IMR-90 (cell line): ENCODE measurements around the gene GAPVD1. TPM values are rescaled to one million over a fixed set of nuclear protein-coding genes. Genes with fewer than 3 reads are reported as not detected.
A peak's percentile ranks its signal among the peaks of the same experiment; 100 is the strongest.

Source experiments
- ATAC-seq: fragments of 200-7000 bp; cut with Tn5 transposase; 2 replicates; pipeline ENCODE4 v1.9.1; 2020; ENCODE audit warnings: low read depth, mild to moderate bottlenecking, moderate library complexity
- BruUV-seq: library from RNA; stranded (reverse); fragments of 400-500 nt; replicated peaks from 2 replicates; lab custom pipeline; 2021; lab: Mats Ljungman, UMichigan
- CTCF ChIA-PET: fragments of 300-600 bp; formaldehyde crosslinking; extraction: SDS; loops from one replicate; lab custom pipeline; 2021; ENCODE audit warnings: antibody characterized with exemption; lab: Yijun Ruan, JAX
- POLR2A ChIA-PET: fragments of 300-600 bp; sonication (Branson Sonifier 250); formaldehyde crosslinking; loops from one replicate; lab custom pipeline; 2022; ENCODE audit warnings: antibody characterized with exemption; ENCODE audit not compliant: unreplicated experiment; lab: Charles Lee
- DNase-seq: peaks from one replicate; pipeline ENCODE4 v3.0.0; 2013
- H2AFZ ChIP-seq: replicated peaks from 2 replicates; pipeline ENCODE3; 2013; ENCODE audit warnings: low read length, mild to moderate bottlenecking; ENCODE audit not compliant: poor library complexity
- H2AK5ac ChIP-seq: 2 replicates; pipeline ENCODE4 v1.6.1; 2013; ENCODE audit warnings: low read depth, low read length, inconsistent platforms
- H2AK9ac ChIP-seq: replicated peaks from 2 replicates; pipeline ENCODE3; 2013; ENCODE audit warnings: mild to moderate bottlenecking, low read depth, low read length, moderate library complexity; ENCODE audit not compliant: poor library complexity
- H2BK120ac ChIP-seq: 2 replicates; pipeline ENCODE4 v1.6.1; 2013; ENCODE audit warnings: low read depth, low read length, inconsistent platforms
- H2BK15ac ChIP-seq: 3 replicates; pipeline ENCODE4 v1.6.1; 2013; ENCODE audit warnings: low read depth, low read length, inconsistent platforms
- H2BK20ac ChIP-seq: 2 replicates; pipeline ENCODE4 v1.6.1; 2013; ENCODE audit warnings: low read depth, mild to moderate bottlenecking, inconsistent platforms, low read length, moderate library complexity
- H2BK5ac ChIP-seq: 2 replicates; pipeline ENCODE4 v1.6.1; 2013; ENCODE audit warnings: mild to moderate bottlenecking, low read depth, low read length, inconsistent platforms; ENCODE audit not compliant: poor library complexity, severe bottlenecking
- H3K14ac ChIP-seq: replicated peaks from 2 replicates; pipeline ENCODE4 v1.6.1; 2013; ENCODE audit warnings: low read depth, low read length, inconsistent platforms
- H3K18ac ChIP-seq: 2 replicates; pipeline ENCODE4 v1.6.1; 2013; ENCODE audit warnings: low read depth, low read length, control low read depth
- H3K23ac ChIP-seq: 2 replicates; pipeline ENCODE4 v1.6.1; 2013; ENCODE audit warnings: low read depth, low read length, inconsistent platforms
- H3K27ac ChIP-seq: 2 replicates; pipeline ENCODE4 v1.5.1; 2013; ENCODE audit warnings: mild to moderate bottlenecking, control low read depth, low read length; ENCODE audit not compliant: insufficient read depth
- H3K27me3 ChIP-seq: 2 replicates; pipeline ENCODE4 v1.6.1; 2013; ENCODE audit warnings: low read length; ENCODE audit not compliant: control insufficient read depth, insufficient read depth
- H3K36me3 ChIP-seq: 2 replicates; pipeline ENCODE4 v1.6.1; 2013; ENCODE audit warnings: low read length, mixed read lengths; ENCODE audit not compliant: control insufficient read depth, insufficient read depth
- H3K4ac ChIP-seq: 2 replicates; pipeline ENCODE4 v1.6.1; 2013; ENCODE audit warnings: low read depth, low read length, inconsistent platforms
- H3K4me1 ChIP-seq: 2 replicates; pipeline ENCODE4 v1.6.1; 2013; ENCODE audit warnings: low read length, mixed read lengths; ENCODE audit not compliant: control insufficient read depth, insufficient read depth
- H3K4me2 ChIP-seq: 2 replicates; pipeline ENCODE4 v1.6.1; 2013; ENCODE audit warnings: low read depth, mild to moderate bottlenecking, control low read depth, low read length, moderate library complexity
- H3K4me3 ChIP-seq: 2 replicates; pipeline ENCODE4 v1.5.1; 2013; ENCODE audit warnings: low read depth, mild to moderate bottlenecking, control low read depth, low read length, moderate library complexity; ENCODE audit not compliant: insufficient read depth
- H3K56ac ChIP-seq: 2 replicates; pipeline ENCODE4 v1.6.1; 2013; ENCODE audit warnings: low read length, inconsistent platforms; ENCODE audit not compliant: insufficient read depth; ENCODE audit errors: extremely low read depth
- H3K79me1 ChIP-seq, 2 experiments: 2 replicates each; pipeline ENCODE4 v1.6.1; 2013; ENCODE audit warnings: low read length in 2 of 2, inconsistent platforms in 1 of 2, low read depth in 1 of 2
- H3K9ac ChIP-seq: 2 replicates; pipeline ENCODE4 v1.6.1; 2013; ENCODE audit warnings: low read depth, low read length, control low read depth
- H3K9me1 ChIP-seq: 2 replicates; pipeline ENCODE4 v1.6.1; 2013; ENCODE audit warnings: low read length, inconsistent platforms; ENCODE audit not compliant: insufficient read depth
- H3K9me3 ChIP-seq: 2 replicates; pipeline ENCODE4 v1.6.1; 2013; ENCODE audit warnings: low read length; ENCODE audit not compliant: control insufficient read depth, insufficient read depth
- H4K20me1 ChIP-seq: 2 replicates; pipeline ENCODE4 v1.6.1; 2013; ENCODE audit warnings: low read length, inconsistent platforms; ENCODE audit not compliant: insufficient read depth
- H4K5ac ChIP-seq: 2 replicates; pipeline ENCODE4 v1.6.1; 2013; ENCODE audit warnings: mild to moderate bottlenecking, low read depth, low read length, control low read depth
- H4K8ac ChIP-seq, 2 experiments: 2 replicates each; pipeline ENCODE4 v1.6.1; 2013; ENCODE audit warnings: low read depth in 2 of 2, low read length in 2 of 2, control low read depth in 1 of 2, inconsistent platforms in 1 of 2
- H4K91ac ChIP-seq: 2 replicates; pipeline ENCODE4 v1.6.1; 2013; ENCODE audit warnings: low read depth, low read length, inconsistent platforms; ENCODE audit not compliant: insufficient read depth
- BHLHE40 ChIP-seq: fragments of 150-350 bp; IDR thresholded peaks from 2 replicates; pipeline ENCODE4 v1.6.1; 2016; ENCODE audit warnings: mild to moderate bottlenecking, low read depth, low read length
- CEBPB ChIP-seq: IDR thresholded peaks from 2 replicates; pipeline ENCODE4 v1.6.1; 2012; ENCODE audit warnings: low read depth, low read length, improper control_type of control experiment
- CHD1 ChIP-seq: IDR thresholded peaks from 2 replicates; pipeline ENCODE4 v1.6.1; 2012; ENCODE audit warnings: low read depth, low read length, improper control_type of control experiment
- FOS ChIP-seq: fragments of 150-350 bp; IDR thresholded peaks from 2 replicates; pipeline ENCODE4 v1.6.1; 2016; ENCODE audit warnings: low read depth, low read length
- MAFK ChIP-seq: IDR thresholded peaks from 2 replicates; pipeline ENCODE4 v1.6.1; 2012; ENCODE audit warnings: low read depth, low read length, improper control_type of control experiment
- NFE2L2 ChIP-seq: fragments of 150-350 bp; IDR thresholded peaks from 2 replicates; pipeline ENCODE4 v1.6.1; 2016; ENCODE audit warnings: low read depth, mild to moderate bottlenecking, low read length
- RFX5 ChIP-seq: IDR thresholded peaks from 2 replicates; pipeline ENCODE4 v1.8.0; 2012; ENCODE audit warnings: low read depth, mild to moderate bottlenecking, low read length, moderate library complexity
- SMC3 ChIP-seq: fragments of 150-350 bp; IDR thresholded peaks from 2 replicates; pipeline ENCODE4 v1.6.1; 2016; ENCODE audit warnings: low read depth, mild to moderate bottlenecking, antibody characterized with exemption, low read length, moderate library complexity
- WGBS, 2 experiments: methylation state at CpG; one replicate each; pipeline versions ENCODE4 v1.1.5 to v1.1.7; 2013; ENCODE audit warnings: missing lambda C conversion rate in 2 of 2; ENCODE audit not compliant: insufficient read length in 1 of 2; ENCODE audit errors: extremely low coverage in 2 of 2; 5-methylcytosine and 5-hydroxymethylcytosine counted together
- dilution Hi-C: fragments of 300-500 bp; cut with HindIII; formaldehyde crosslinking; loops from one replicate; pipeline ENCODE4 v1.14.3; 2018; ENCODE audit warnings: low sequenced_read_pairs; ENCODE audit not compliant: unreplicated experiment
- in situ Hi-C: fragments of 300-500 bp; cut with MboI; formaldehyde crosslinking; loops from 3 replicates; pipeline ENCODE4 v1.14.3; 2019; ENCODE audit warnings: low sequenced_read_pairs, inconsistent platforms, mixed read lengths
- intact Hi-C: fragments of 100-400 bp; cut with micrococcal nuclease; formaldehyde crosslinking; loops from 2 replicates; pipeline ENCODE4 v1.10.0; 2022
- polyA plus RNA-seq, 3 experiments: library from polyadenylated mRNA; depleted of rRNA; stranded (reverse); fragments of >200 nt; gene quantifications; 2 replicates each; pipeline ENCODE4 v1.2.3, GENCODE V29; 2012; ENCODE audit warnings: low replicate concordance in 1 of 3
- total RNA-seq: library from RNA; depleted of rRNA; stranded (reverse); fragments of >200 nt; gene quantifications from 2 replicates; pipeline ENCODE4 v1.2.3, GENCODE V29; 2012
- TF ChIP-seq, protein P1 (sequence below): conservative IDR thresholded peaks from 2 replicates; pipeline ENCODE4 v1.5.1; 2012; ENCODE audit warnings: mild to moderate bottlenecking, low read depth, low read length, improper control_type of control experiment
- TF ChIP-seq, protein P2 (sequence below): fragments of 150-350 bp; IDR thresholded peaks from 2 replicates; pipeline ENCODE4 v1.6.1; 2016; ENCODE audit warnings: low read depth, mild to moderate bottlenecking, low read length, moderate library complexity, borderline replicate concordance

The GAPVD1 gene
- total and polyA plus RNA-seq, 2 of the 4 experiments (the other 2 are of a cell fraction): 13.8 to 50.9 TPM

DNA sequence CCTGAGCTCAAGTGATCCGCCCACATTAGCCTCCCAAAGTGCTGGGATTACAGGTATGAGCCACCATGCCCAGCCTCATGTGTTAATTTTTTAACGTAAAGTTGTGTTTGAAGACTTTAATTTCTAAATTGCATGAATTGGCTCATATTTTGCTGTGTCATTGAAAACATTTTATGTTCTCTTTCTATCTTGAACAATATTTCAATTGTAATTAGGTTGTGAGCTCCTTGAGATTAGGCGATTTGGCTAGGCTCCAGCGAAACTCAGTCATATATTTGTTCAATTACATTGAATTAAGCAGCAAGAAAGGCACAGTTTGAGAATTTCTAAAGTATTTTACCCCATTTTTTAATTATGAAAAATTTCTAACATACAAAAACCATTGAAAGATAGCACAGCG lies 34.0 kb downstream of the GAPVD1 start:
- Histone ChIP-seq H2BK15ac (no peak overlapping the region), H4K91ac (no peak overlapping the region), H3K4me3 (no peak overlapping the region), H2BK20ac (no peak overlapping the region), H2AFZ (no peak overlapping the region), H4K8ac (no peak overlapping the region), H3K79me1 (peaks cover 29 to 62% of the 10 kb centered on the region in 2 experiments), H3K9me3 (no peaks in the 10 kb centered on the region), H3K9me1 (peaks cover 8% of the 10 kb centered on the region; the same call in 1 of the 2 replicates), H3K4me1 (peaks cover 7% of the 10 kb centered on the region), H2BK120ac (no peak overlapping the region), H3K27me3 (no peaks in the 10 kb centered on the region), H3K18ac (no peak overlapping the region), H2BK5ac (no peak overlapping the region), H3K4me2 (no peak overlapping the region), H3K56ac (no peak overlapping the region), H4K5ac (no peak overlapping the region), H3K4ac (no peak overlapping the region), H3K36me3 (no peaks in the 10 kb centered on the region), H4K20me1 (peaks cover 30% of the 10 kb centered on the region), H2AK5ac (no peak overlapping the region), H3K27ac (no peak overlapping the region), H2AK9ac (no peak overlapping the region), H3K9ac (no peak overlapping the region), H3K23ac (no peak overlapping the region), H3K14ac (no peak overlapping the region)
- in situ Hi-C loops (no loop called here), intact Hi-C loops (no loop called here), dilution Hi-C loops (no loop called here)
- DNase-seq (no peak), ATAC-seq (no peak)
- BruUV-seq: no TSS peak
- no peak for TF ChIP-seq CHD1
- TF ChIP-seq, protein P1, sequence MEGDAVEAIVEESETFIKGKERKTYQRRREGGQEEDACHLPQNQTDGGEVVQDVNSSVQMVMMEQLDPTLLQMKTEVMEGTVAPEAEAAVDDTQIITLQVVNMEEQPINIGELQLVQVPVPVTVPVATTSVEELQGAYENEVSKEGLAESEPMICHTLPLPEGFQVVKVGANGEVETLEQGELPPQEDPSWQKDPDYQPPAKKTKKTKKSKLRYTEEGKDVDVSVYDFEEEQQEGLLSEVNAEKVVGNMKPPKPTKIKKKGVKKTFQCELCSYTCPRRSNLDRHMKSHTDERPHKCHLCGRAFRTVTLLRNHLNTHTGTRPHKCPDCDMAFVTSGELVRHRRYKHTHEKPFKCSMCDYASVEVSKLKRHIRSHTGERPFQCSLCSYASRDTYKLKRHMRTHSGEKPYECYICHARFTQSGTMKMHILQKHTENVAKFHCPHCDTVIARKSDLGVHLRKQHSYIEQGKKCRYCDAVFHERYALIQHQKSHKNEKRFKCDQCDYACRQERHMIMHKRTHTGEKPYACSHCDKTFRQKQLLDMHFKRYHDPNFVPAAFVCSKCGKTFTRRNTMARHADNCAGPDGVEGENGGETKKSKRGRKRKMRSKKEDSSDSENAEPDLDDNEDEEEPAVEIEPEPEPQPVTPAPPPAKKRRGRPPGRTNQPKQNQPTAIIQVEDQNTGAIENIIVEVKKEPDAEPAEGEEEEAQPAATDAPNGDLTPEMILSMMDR: no peak
- TF ChIP-seq BHLHE40: no peak
- TF ChIP-seq NFE2L2: peak; percentile 70
- TF ChIP-seq MAFK: peak; percentile 35
- TF ChIP-seq RFX5: no peak
- TF ChIP-seq FOS: no peak
- TF ChIP-seq SMC3: no peak
- TF ChIP-seq, protein P2, sequence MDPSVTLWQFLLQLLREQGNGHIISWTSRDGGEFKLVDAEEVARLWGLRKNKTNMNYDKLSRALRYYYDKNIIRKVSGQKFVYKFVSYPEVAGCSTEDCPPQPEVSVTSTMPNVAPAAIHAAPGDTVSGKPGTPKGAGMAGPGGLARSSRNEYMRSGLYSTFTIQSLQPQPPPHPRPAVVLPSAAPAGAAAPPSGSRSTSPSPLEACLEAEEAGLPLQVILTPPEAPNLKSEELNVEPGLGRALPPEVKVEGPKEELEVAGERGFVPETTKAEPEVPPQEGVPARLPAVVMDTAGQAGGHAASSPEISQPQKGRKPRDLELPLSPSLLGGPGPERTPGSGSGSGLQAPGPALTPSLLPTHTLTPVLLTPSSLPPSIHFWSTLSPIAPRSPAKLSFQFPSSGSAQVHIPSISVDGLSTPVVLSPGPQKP: no peak
- no peak for TF ChIP-seq CEBPB
- ChIA-PET POLR2A (no interaction called here), CTCF (interaction anchor here (0.5 to 1.4 kb wide), 3 partner anchors 9 to 30 kb away, joined by 3 to 4 read pairs (median 3); no protein-coding TSS in a partner anchor)
- 100% methylated on average over 1 of the region's 5 CpGs; no CpG with 5 or more reads in 1 of the 2 experiments for WGBS, 2 experiments
